ENCODE data around the gene CTXN2.

Gene CTXN2

GRCh38 chr15:48190932-48191573, 412 bp upstream of the CTXN2 start:
- DNase-seq (ENCODE audit: low read depth, low spot score): no peak
- no peak overlapping the region for H3K4me3 ChIP-seq (ENCODE audit: low read depth, low read length)
- POLR2A ChIA-PET: no interaction called here
- TF ChIP-seq CTCF (IDR thresholded peaks at IDR 0.05; ENCODE audit: insufficient read depth, low read length, missing control alignments): no peak
- CTCF ChIA-PET: no interaction called here

- no peak overlapping the region for H3K4me3 ChIP-seq (ENCODE audit: low read depth, low read length)
- DNase-seq (ENCODE audit: low read depth, low spot score): no peak
- POLR2A ChIA-PET: no interaction called here
- TF ChIP-seq CTCF (IDR thresholded peaks at IDR 0.05; ENCODE audit: insufficient read depth, low read length, missing control alignments): no peak
- CTCF ChIA-PET: no interaction called here
Measured at GRCh38 chr15:48202068-48202467, 10.6 kb downstream of the CTXN2 start.

DNA sequence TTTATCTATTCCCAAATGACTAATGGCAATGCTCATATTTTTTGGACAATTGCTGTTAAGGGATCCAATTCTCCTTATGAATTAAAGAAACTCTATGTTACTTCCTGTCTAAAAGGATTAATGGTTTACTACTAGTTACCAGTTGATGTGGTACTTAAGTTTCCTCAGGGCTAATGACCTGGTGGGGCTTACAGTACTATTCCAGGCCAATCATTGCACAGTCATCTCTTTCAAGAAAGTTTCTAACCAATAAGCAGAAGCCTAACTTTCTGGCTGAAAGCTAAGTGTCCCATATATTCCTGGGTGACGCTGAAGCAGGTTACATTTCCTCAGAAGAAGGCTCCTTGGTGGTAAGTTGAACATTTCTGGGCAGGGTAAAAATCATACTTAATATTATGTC, 14.5 kb downstream of the CTXN2 start, which contains the start of gene SLC12A1:
Gene SLC12A1 (plus strand): TSS at position 322 of the 400 bp plus-strand sequence. CDS start 1,418 bp downstream, outside the sequence.
- H3K4me3 ChIP-seq (ENCODE audit: low read depth, low read length): no peak within 1 kb of the TSS
- no peak for TF ChIP-seq CTCF (IDR thresholded peaks at IDR 0.05; ENCODE audit: insufficient read depth, low read length, missing control alignments)
- POLR2A ChIA-PET: no interaction called here
- no peak for DNase-seq (ENCODE audit: low read depth, low spot score)
- CTCF ChIA-PET: no interaction called here

GRCh38 chr15:48221261-48221660, 29.8 kb downstream of the CTXN2 start:
- CTCF ChIA-PET: no interaction called here
- TF ChIP-seq CTCF (IDR thresholded peaks at IDR 0.05; ENCODE audit: insufficient read depth, low read length, missing control alignments): no peak
- POLR2A ChIA-PET: no interaction called here
- H3K4me3 ChIP-seq (ENCODE audit: low read depth, low read length): no peak overlapping the region
- no peak for DNase-seq (ENCODE audit: low read depth, low spot score)

DNA sequence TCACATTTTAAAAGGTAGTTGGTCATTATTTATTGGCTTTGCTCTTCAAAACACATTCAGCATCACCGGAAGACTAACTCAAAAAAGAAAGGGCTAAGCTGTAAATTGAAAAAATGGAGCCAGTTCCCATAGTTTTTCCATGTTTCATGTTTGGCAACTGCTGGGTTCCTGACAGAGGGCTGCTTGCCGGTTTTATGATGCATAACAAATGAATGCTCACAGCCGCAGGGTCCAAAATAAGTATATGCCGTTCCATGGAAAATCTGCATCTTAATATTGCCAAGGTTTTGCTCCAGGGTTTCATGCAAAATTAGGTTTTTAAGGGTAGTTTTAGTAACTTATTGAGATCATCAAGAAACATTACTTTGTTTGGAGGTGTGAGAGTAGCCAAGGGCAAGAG, 30.4 kb downstream of the CTXN2 start:
- POLR2A ChIA-PET: no interaction called here
- CTCF ChIA-PET: no interaction called here
- H3K4me3 ChIP-seq (ENCODE audit: low read depth, low read length): no peak overlapping the region
- no peak for DNase-seq (ENCODE audit: low read depth, low spot score)
- no peak for TF ChIP-seq CTCF (IDR thresholded peaks at IDR 0.05; ENCODE audit: insufficient read depth, low read length, missing control alignments)

- ChIA-PET CTCF (no interaction called here), POLR2A (no interaction called here)
- no peak for DNase-seq (ENCODE audit: low read depth, low spot score)
- TF ChIP-seq CTCF (IDR thresholded peaks at IDR 0.05; ENCODE audit: insufficient read depth, low read length, missing control alignments): no peak
- H3K4me3 ChIP-seq (ENCODE audit: low read depth, low read length): no peak overlapping the region
Measured at GRCh38 chr15:48222627-48223026, 31.2 kb downstream of the CTXN2 start.
